Activated CD8-positive, alpha-beta T cell treated with anti-CD3 and anti-CD28 coated beads for 36 hours (primary cell): ENCODE measurements around the gene KIR2DL3. TPM values are rescaled to one million over a fixed set of nuclear protein-coding genes. Genes with fewer than 3 reads are reported as not detected.

ENCODE experiments used
- ATAC-seq: fragments of 200-7000 bp; cut with Tn5 transposase; one replicate; pipeline ENCODE4 v1.10.0; 2021; ENCODE audit warnings: mild to moderate bottlenecking, moderate library complexity
- CTCF ChIA-PET: fragments of 350-600 bp; sonication (Branson Sonifier 250); formaldehyde crosslinking; loops from one replicate; lab custom pipeline; 2021; ENCODE audit warnings: antibody characterized with exemption; lab: Charles Lee
- POLR2A ChIA-PET: fragments of 350-600 bp; sonication (Branson Sonifier 250); formaldehyde crosslinking; loops from one replicate; lab custom pipeline; 2021; ENCODE audit warnings: antibody characterized with exemption; lab: Charles Lee
- DNase-seq: peaks from one replicate; pipeline ENCODE4 v3.0.0-alpha.2; 2020
- H3K27ac Mint-ChIP-seq: one replicate; pipeline ENCODE4 v1.8.0; 2021; ENCODE audit warnings: mild to moderate bottlenecking, mixed read lengths
- H3K27me3 Mint-ChIP-seq: one replicate; pipeline ENCODE4 v1.8.0; 2021; ENCODE audit warnings: mixed read lengths
- H3K36me3 Mint-ChIP-seq: one replicate; pipeline ENCODE4 v1.8.0; 2021; ENCODE audit warnings: low read depth, mixed read lengths
- H3K4me1 Mint-ChIP-seq: one replicate; pipeline ENCODE4 v1.8.0; 2021; ENCODE audit warnings: low read depth, mixed read lengths
- H3K4me3 Mint-ChIP-seq: one replicate; pipeline ENCODE4 v1.8.0; 2021; ENCODE audit warnings: mild to moderate bottlenecking, moderate library complexity, mixed read lengths
- H3K9me3 Mint-ChIP-seq: one replicate; pipeline ENCODE4 v1.8.0; 2021; ENCODE audit warnings: mixed read lengths
- intact Hi-C: fragments of 100-400 bp; cut with micrococcal nuclease; formaldehyde crosslinking; loops from one replicate; pipeline ENCODE4 v1.10.0; 2022
- total RNA-seq, 2 experiments: library from RNA; stranded (reverse); gene quantifications; one replicate each; pipeline ENCODE4 v1.2.3, GENCODE V29; 2021
- TF ChIP-seq, protein P1 (sequence below): fragments of 200-600 bp; IDR thresholded peaks from one replicate; pipeline ENCODE4 v1.8.0; 2022; ENCODE audit warnings: antibody characterized with exemption, mild to moderate bottlenecking

KIR2DL3 gene
- total RNA-seq, 2 experiments from 2014 or later = not detected

DNA sequence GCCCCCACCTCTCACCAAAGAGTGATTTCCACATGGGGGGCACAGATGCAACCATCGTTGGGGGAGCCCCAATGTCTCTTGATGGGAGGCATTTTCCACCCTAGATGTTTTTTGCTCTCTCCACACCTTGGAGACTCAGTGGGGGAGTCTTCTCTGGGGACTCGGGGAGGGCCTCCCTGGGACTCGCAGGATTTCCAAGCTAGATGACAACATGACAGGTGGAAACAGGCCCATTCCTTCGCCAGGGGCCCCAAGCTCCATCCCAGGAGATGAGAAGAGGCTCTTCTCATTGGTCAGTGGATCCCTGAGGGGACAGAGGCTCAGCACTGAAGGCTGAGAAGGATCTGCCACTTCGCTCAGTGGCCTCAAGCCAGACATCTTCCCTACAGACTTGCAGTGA lies 52.4 kb downstream of the KIR2DL3 start:
- Mint-ChIP-seq H3K27ac (no peak overlapping the region), H3K4me1 (peaks cover 8% of the 10 kb centered on the region), H3K9me3 (no peaks in the 10 kb centered on the region), H3K4me3 (no peak overlapping the region), H3K36me3 (no peaks in the 10 kb centered on the region), H3K27me3 (peaks cover 10% of the 10 kb centered on the region)
- CTCF ChIA-PET = no interaction called here
- POLR2A ChIA-PET = no interaction called here
- no peak for DNase-seq
- ATAC-seq = no peak
- intact Hi-C loops = no loop called here
- TF ChIP-seq, protein P1, sequence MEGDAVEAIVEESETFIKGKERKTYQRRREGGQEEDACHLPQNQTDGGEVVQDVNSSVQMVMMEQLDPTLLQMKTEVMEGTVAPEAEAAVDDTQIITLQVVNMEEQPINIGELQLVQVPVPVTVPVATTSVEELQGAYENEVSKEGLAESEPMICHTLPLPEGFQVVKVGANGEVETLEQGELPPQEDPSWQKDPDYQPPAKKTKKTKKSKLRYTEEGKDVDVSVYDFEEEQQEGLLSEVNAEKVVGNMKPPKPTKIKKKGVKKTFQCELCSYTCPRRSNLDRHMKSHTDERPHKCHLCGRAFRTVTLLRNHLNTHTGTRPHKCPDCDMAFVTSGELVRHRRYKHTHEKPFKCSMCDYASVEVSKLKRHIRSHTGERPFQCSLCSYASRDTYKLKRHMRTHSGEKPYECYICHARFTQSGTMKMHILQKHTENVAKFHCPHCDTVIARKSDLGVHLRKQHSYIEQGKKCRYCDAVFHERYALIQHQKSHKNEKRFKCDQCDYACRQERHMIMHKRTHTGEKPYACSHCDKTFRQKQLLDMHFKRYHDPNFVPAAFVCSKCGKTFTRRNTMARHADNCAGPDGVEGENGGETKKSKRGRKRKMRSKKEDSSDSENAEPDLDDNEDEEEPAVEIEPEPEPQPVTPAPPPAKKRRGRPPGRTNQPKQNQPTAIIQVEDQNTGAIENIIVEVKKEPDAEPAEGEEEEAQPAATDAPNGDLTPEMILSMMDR = no peak

DNA sequence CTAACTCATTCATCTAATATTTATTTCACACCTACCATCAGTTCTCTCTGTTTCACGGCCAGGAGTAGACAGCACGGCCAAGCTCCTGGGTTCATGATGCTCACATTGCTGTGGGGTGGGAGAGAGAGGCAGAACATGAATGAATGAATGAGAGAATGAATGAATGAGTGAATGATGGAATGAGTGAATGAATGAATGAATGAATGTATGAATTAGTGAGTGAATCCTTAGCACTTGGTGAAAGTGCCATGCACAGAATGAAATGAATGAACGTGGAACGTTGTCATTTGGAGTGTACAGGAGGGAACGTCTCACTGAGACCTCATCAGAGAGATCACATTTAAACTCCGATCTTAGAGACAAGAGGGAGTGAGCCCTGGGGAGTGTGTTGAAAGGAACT lies 53.2 kb downstream of the KIR2DL3 start:
- H3K27ac Mint-ChIP-seq = no peak overlapping the region
- intact Hi-C loops = no loop called here
- ATAC-seq = no peak
- H3K4me3 Mint-ChIP-seq = no peak overlapping the region
- CTCF ChIA-PET = no interaction called here
- POLR2A ChIA-PET = no interaction called here
- peaks cover 8% of the 10 kb centered on the region for H3K4me1 Mint-ChIP-seq
- H3K27me3 Mint-ChIP-seq = peaks cover 10% of the 10 kb centered on the region
- no peaks in the 10 kb centered on the region for H3K9me3 Mint-ChIP-seq
- no peaks in the 10 kb centered on the region for H3K36me3 Mint-ChIP-seq
- no peak for DNase-seq
- TF ChIP-seq, protein P1 = no peak

DNA sequence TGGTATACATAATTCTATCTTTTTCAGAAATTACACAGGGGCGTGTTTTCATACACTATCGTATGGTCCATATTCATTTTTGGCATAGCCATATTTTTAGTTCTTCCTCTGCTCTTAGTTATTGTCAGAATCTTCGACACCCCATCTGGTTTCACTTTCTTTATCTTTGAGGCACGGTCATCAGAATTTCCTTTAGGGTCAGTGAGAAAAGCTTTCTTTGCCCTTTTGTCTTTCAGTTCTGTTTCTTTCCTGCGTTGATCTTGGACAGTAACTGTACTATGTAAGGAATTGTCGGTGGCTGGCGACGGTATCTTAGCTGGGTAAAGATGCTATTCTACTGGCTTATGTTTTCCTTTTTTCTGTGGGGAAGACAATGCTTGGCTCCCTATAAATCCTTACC lies 54.5 kb downstream of the KIR2DL3 start:
- intact Hi-C loops = no loop called here
- H3K4me3 Mint-ChIP-seq = peak overlapping the region; percentile 52
- DNase-seq (no peak), ATAC-seq (no peak)
- POLR2A ChIA-PET = no interaction called here
- TF ChIP-seq, protein P1 = no peak
- CTCF ChIA-PET = no interaction called here
- H3K36me3 Mint-ChIP-seq = no peaks in the 10 kb centered on the region
- no peak overlapping the region for H3K27ac Mint-ChIP-seq
- H3K4me1 Mint-ChIP-seq = peaks cover 8% of the 10 kb centered on the region
- no peaks in the 10 kb centered on the region for H3K9me3 Mint-ChIP-seq
- H3K27me3 Mint-ChIP-seq = peaks cover 13% of the 10 kb centered on the region

DNA sequence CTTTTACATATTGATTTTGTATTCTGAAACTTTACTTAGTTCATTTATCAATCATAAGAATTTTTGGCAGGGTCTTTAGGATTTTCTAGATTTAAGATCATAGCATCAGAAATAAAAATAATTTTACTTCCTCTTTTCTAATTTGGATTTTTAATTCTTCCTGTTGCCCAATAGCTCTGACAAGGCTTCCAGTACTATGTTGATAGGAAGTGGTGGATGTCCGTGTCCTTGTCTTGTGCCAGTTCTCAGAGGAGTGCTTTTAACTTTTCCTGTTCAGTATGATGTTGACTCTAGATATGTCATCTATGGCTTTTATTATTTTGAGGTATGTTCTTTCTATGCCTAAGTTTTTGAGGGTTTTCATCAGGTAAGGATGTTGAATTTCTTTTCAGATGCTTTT lies 57.4 kb downstream of the KIR2DL3 start:
- POLR2A ChIA-PET = no interaction called here
- Mint-ChIP-seq H3K4me1 (peaks cover 8% of the 10 kb centered on the region), H3K27ac (no peak overlapping the region), H3K36me3 (no peaks in the 10 kb centered on the region), H3K27me3 (peaks cover 23% of the 10 kb centered on the region), H3K9me3 (no peaks in the 10 kb centered on the region), H3K4me3 (no peak overlapping the region)
- ATAC-seq (no peak), DNase-seq (no peak)
- intact Hi-C loops = no loop called here
- TF ChIP-seq, protein P1 = no peak
- CTCF ChIA-PET = no interaction called here

Other genes with a start within 250 kb of the KIR2DL3 start
- 1 to 10 TPM; 1.5 to 2.1 TPM for gene LAIR2, start 235.7 kb upstream of the KIR2DL3 start, total RNA-seq
- not detected for gene LILRA2, start 164.7 kb upstream of the KIR2DL3 start, total RNA-seq
- not detected for gene LILRA1, start 144.9 kb upstream of the KIR2DL3 start, total RNA-seq
- 1 to 10 TPM; 1.2 to 1.6 TPM for gene LILRB1, start 108.0 kb upstream of the KIR2DL3 start, total RNA-seq
- not detected for gene LILRB4, start 75.5 kb upstream of the KIR2DL3 start, total RNA-seq
- not detected for gene KIR3DL3, start 14.1 kb upstream of the KIR2DL3 start, total RNA-seq
- not detected for gene KIR2DL1, start 31.3 kb downstream of the KIR2DL3 start, total RNA-seq
- not detected for gene KIR2DL4, start 65.1 kb downstream of the KIR2DL3 start, total RNA-seq
- gene KIR3DL1, start 78.0 kb downstream of the KIR2DL3 start, total RNA-seq = under 1 TPM in 1 of 2 experiments, not detected in 1; 0.14 TPM
- gene KIR2DS4, start 94.2 kb downstream of the KIR2DL3 start, total RNA-seq = under 1 TPM; 0.25 to 0.38 TPM
- gene KIR3DL2, start 111.9 kb downstream of the KIR2DL3 start, total RNA-seq = under 1 TPM; 0.14 to 0.27 TPM
- not detected for gene FCAR, start 135.7 kb downstream of the KIR2DL3 start, total RNA-seq
- under 1 TPM; 0.58 to 0.68 TPM for gene NCR1, start 167.6 kb downstream of the KIR2DL3 start, total RNA-seq
- gene NLRP7, start 209.0 kb downstream of the KIR2DL3 start, total RNA-seq = not detected
- 10 to 100 TPM in 1 of 2 experiments, 1 to 10 TPM in 1; 9.5 to 11.7 TPM for gene NLRP2, start 227.9 kb downstream of the KIR2DL3 start, total RNA-seq